ENCODE results near the gene POLR3B. TPM values are rescaled to one million over a fixed set of nuclear protein-coding genes. Genes with fewer than 3 reads are reported as not detected.
A peak's percentile ranks its signal among the peaks of the same experiment; 100 is the strongest.

POLR3B gene
- total and polyA plus RNA-seq, 9 of the 15 experiments (the other 6 are each of a cell fraction or from before 2014, with no cell fraction given): 7.6 to 17.9 (median 14.4) TPM

DNA sequence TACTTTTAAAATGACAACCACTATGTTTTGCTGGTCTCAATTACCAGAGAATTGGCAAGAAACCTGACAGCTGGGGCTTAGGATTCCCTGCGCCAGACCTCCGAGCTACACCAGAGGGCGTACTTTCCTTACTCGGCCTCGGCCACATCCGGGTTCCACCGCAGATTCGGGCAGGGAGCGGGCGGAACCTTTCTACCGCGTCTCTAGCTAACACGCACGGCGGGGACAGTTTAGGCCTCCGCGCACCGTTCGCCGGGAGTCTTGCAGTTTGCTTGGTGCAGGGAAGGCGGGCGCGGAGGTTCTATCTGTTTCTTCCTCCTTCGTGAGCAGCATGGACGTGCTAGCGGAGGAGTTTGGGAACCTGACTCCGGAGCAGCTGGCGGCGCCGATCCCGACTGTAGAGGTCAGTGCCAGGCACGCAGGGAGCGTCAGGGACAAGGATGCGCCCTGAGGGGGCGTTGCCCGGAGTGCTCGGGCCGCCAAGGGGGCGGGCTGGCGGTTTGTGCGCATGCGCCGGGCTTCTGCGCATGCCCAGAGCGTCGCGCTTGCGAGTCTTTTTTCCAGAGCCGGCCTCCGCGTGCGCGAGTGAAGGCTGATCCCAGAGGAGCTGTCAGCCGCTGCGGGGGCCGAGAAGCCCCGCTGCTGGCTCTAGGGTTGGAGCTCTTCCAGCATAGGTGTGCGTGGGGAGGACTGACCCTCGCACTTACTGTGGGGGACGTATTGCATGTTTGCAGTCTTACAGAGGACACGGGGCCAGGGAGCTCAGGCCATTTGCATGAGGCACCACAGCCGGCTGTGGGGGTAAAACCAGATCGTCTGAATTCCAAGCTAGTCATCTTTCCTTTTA is at the start of gene POLR3B (continued):
- no peak for TF ChIP-seq PREB (CRISPR knock-in tag; IDR thresholded peaks at IDR 0.05)
- TF ChIP-seq, protein P1, sequence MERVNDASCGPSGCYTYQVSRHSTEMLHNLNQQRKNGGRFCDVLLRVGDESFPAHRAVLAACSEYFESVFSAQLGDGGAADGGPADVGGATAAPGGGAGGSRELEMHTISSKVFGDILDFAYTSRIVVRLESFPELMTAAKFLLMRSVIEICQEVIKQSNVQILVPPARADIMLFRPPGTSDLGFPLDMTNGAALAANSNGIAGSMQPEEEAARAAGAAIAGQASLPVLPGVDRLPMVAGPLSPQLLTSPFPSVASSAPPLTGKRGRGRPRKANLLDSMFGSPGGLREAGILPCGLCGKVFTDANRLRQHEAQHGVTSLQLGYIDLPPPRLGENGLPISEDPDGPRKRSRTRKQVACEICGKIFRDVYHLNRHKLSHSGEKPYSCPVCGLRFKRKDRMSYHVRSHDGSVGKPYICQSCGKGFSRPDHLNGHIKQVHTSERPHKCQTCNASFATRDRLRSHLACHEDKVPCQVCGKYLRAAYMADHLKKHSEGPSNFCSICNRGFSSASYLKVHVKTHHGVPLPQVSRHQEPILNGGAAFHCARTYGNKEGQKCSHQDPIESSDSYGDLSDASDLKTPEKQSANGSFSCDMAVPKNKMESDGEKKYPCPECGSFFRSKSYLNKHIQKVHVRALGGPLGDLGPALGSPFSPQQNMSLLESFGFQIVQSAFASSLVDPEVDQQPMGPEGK (CRISPR knock-in tag; IDR thresholded peaks at IDR 0.05; ENCODE audit: borderline replicate concordance): no peak
- TF ChIP-seq ZNF609 (CRISPR knock-in tag; IDR thresholded peaks at IDR 0.05; ENCODE audit: borderline replicate concordance): no peak
- TF ChIP-seq, protein P2, sequence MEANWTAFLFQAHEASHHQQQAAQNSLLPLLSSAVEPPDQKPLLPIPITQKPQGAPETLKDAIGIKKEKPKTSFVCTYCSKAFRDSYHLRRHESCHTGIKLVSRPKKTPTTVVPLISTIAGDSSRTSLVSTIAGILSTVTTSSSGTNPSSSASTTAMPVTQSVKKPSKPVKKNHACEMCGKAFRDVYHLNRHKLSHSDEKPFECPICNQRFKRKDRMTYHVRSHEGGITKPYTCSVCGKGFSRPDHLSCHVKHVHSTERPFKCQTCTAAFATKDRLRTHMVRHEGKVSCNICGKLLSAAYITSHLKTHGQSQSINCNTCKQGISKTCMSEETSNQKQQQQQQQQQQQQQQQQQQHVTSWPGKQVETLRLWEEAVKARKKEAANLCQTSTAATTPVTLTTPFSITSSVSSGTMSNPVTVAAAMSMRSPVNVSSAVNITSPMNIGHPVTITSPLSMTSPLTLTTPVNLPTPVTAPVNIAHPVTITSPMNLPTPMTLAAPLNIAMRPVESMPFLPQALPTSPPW (CRISPR knock-in tag; IDR thresholded peaks at IDR 0.05): 0 out of 2 replicates have a peak, but pooled peaks have one; percentile 57
- TF ChIP-seq, protein P3, sequence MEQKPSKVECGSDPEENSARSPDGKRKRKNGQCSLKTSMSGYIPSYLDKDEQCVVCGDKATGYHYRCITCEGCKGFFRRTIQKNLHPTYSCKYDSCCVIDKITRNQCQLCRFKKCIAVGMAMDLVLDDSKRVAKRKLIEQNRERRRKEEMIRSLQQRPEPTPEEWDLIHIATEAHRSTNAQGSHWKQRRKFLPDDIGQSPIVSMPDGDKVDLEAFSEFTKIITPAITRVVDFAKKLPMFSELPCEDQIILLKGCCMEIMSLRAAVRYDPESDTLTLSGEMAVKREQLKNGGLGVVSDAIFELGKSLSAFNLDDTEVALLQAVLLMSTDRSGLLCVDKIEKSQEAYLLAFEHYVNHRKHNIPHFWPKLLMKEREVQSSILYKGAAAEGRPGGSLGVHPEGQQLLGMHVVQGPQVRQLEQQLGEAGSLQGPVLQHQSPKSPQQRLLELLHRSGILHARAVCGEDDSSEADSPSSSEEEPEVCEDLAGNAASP (IDR thresholded peaks at IDR 0.05): no peak
- no peak for TF ChIP-seq FIP1L1 (IDR thresholded peaks at IDR 0.05; ENCODE audit: low read depth, low read length, poor library complexity, severe bottlenecking)
- no peak for TF ChIP-seq CHD2 (IDR thresholded peaks at IDR 0.05; ENCODE audit: low read depth, low read length)
- TF ChIP-seq KDM2B (CRISPR knock-in tag; IDR thresholded peaks at IDR 0.05): 0 out of 2 replicates have a peak, but pooled peaks have one; percentile 37
- TF ChIP-seq ZFPM2 (CRISPR knock-in tag; IDR thresholded peaks at IDR 0.05): no peak
- no peak for TF ChIP-seq ZNF830 (CRISPR knock-in tag; IDR thresholded peaks at IDR 0.05)
- no peak for TF ChIP-seq ZC3H4 (CRISPR knock-in tag; IDR thresholded peaks at IDR 0.05; ENCODE audit: borderline replicate concordance)
- TF ChIP-seq ZNF197 (CRISPR knock-in tag; IDR thresholded peaks at IDR 0.05; ENCODE audit: low read depth): peak; percentile 57; the same call in 1 of the 2 replicates
- peak; percentile 89 for TF ChIP-seq ELF4 (CRISPR knock-in tag; IDR thresholded peaks at IDR 0.05)
- no peak for TF ChIP-seq ZSCAN32 (CRISPR knock-in tag; IDR thresholded peaks at IDR 0.05)
- TF ChIP-seq TRIM24 (IDR thresholded peaks at IDR 0.05): peak in 1 of 2 experiments; percentile 97; a peak in 2 of 4 replicates
- TF ChIP-seq ZNF311 (CRISPR knock-in tag; IDR thresholded peaks at IDR 0.05): no peak

All from K562 (cell line).